Left cardiac atrium (tissue), 4 donors: ENCODE data around the gene PDE8A. TPM values are rescaled to one million over a fixed set of nuclear protein-coding genes. Genes with fewer than 3 reads are reported as not detected.
A peak's percentile ranks its signal among the peaks of the same experiment; 100 is the strongest.

Experiments
- ATAC-seq, 2 donors: fragments of 200-7000 bp; cut with Tn5 transposase; one replicate each; pipeline ENCODE4 v1.9.1; 2020; ENCODE audit warnings: mild to moderate bottlenecking in 2 of 2, moderate library complexity in 2 of 2
- DNase-seq: peaks from one replicate; pipeline ENCODE4 v3.0.0-alpha.2; 2020
- intact Hi-C, 2 donors: fragments of 100-400 bp; cut with DNase I; formaldehyde crosslinking; loops; one replicate each; pipeline versions ENCODE4 v1.14.1 to v1.15.1; 2022 to 2023
- total RNA-seq, 2 donors: library from RNA; stranded (reverse); fragmentation: NEBNext Ultra II Directional; extraction: Animal tissue kit (Norgen Biotek cat#: 25700); gene quantifications; one replicate each; pipeline ENCODE4 v1.2.1, GENCODE V29; 2021
- donor health status: DM: no; HTN: yes; CAD: no.
- donor health status: DM: no; HTN: yes; CAD: no; lungs with severe emphysema.
- donor health status: DM: yes; HTN: yes; CAD: no.
- donor health status: Dilated cardiomyopathy.

The PDE8A gene
- total RNA-seq, 2 donors from 2014 or later: 21.1 to 26.3 TPM

DNA sequence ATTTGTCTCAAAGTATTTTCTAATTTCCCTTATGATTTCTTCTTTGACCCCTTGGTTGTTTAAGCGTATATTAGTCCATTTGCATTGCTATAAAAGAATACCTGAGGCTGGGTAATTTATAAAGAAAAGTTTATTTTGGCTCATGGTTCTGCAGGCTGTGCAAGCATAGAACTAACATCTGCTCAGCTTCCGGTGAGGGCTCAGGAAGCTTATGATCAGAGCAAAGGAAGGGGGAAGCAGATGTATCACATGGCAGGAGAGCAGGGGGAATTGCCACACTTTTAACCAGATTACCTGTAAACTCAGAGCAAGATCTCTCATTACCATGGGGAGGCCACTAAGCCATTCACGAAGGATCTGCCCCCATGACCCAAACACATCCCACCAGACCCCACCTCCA, 148.2 kb downstream of the PDE8A start:
- DNase-seq (no peak), ATAC-seq (no peak)
- intact Hi-C loops: no loop called here

DNA sequence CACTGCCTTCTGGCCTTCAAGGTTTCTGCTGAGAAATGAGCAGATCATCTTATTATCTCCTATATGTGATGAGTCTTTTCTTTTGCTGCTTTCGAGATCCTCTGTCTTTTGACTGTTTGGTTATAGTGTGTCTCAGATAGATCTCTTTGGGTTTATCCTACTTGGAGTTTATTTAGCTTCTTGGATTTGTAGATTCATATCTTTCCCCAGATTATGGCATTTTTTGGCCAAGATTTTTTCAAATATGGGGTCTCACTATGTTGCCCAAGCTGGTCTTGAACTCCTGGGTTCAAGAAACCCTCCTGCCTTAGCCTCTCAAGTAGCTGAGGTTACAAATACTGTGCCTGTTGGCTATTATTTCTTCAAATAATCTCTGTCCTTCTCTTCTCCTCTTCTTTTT, 150.3 kb downstream of the PDE8A start:
- DNase-seq: no peak
- ATAC-seq: no peak
- intact Hi-C loops: no loop called here

- intact Hi-C loops: no loop called here
- DNase-seq (no peak), ATAC-seq (no peak)
Observed at GRCh38 chr15:85133709-85134108, 152.1 kb downstream of the PDE8A start.

DNA sequence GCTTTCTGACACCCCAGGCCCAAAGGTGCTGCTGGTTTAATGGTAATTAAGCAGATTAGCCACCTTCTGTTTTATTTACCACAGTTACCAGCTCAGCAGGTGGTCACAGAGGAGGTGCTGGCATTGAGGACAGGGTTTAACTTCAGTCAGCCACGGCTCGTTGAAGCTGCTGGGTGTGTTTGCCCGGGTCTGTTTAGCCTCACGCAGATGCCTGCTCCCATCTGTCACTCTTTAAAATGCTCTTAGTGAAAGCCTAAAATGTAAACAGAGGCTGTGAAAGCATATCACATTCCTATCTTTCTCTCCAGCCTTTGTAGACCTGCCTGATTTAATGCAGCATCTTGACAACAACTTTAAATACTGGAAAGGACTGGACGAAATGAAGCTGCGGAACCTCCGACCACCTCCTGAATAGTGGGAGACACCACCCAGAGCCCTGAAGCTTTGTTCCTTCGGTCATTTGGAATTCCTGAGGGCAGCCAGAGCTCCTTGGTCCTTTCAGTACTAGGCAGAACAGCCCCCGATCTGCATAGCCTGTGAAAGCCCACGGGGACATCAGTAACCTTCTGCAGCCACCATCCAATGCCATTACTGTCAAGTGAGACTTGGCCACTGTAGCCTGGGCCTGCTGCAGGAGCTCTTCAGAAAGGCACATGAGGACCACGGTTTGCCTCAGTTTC, 156.0 kb downstream of the PDE8A start:
- intact Hi-C loops: no loop called here
- no peak for DNase-seq
- no peak for ATAC-seq

DNA sequence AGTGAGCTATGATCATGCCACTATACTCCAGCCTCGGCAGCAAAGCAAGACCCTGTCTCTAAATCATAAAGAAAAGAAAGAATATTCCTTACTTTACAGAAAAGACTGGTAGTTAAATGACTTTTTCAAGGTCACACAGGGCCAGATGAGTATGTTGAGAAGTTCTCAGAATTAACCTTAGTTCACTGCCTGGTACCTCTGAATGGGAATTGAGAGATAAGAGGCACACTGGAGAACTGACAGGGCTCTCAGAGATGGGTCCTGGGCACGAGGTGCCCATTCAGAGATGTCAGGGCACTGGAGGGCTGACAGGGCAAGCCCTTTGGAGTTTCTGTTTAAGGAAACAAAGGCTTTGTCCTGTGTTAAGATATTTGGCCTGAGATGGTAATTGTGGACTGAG, 157.7 kb downstream of the PDE8A start:
- intact Hi-C loops: no loop called here
- DNase-seq (no peak), ATAC-seq (no peak)

DNA sequence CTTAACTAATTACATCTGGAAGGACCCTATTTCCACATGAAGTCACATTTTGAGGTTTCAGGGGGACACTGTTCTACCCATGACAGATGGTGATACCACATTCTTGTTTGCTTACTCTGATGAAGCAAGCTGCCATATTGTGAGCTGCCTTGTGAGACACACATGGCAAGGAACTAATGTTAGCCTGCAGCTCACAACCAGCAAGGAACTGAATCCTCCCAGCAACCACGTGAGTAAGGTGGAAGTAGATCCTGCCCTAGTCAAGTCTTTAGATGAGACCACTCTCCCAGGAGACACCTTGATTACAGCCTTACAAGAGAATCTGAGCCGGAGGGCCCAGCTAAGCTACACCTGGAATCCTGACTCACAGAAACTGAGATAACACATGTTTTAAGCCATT, 160.1 kb downstream of the PDE8A start:
- ATAC-seq (no peak), DNase-seq (no peak)
- intact Hi-C loops: no loop called here

DNA sequence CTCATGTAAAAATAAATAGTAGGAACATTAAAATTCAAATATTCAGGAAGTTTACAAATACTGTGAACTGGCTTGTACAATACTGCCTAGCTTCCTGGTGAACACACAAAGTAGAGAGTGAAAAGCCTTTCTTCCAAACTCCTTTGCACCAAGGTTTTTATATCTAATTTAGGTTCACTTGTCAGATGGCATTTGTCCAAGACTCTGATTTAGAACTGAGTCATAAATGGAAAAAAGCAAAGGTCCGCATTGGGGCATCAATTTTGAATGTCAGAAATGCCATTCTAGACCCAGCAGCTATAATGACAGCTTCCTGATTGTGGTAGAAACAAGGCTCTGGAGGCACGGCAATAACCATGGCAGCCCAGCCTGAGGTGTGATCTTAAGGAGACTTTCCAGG, 160.7 kb downstream of the PDE8A start:
- ATAC-seq (peak in 1 of 2 donors; percentile 35), DNase-seq (no peak)
- intact Hi-C loops: no loop called here

- ATAC-seq (no peak), DNase-seq (no peak)
- intact Hi-C loops: no loop called here
Observed at GRCh38 chr15:85149465-85150129, 167.9 kb downstream of the PDE8A start.

DNA sequence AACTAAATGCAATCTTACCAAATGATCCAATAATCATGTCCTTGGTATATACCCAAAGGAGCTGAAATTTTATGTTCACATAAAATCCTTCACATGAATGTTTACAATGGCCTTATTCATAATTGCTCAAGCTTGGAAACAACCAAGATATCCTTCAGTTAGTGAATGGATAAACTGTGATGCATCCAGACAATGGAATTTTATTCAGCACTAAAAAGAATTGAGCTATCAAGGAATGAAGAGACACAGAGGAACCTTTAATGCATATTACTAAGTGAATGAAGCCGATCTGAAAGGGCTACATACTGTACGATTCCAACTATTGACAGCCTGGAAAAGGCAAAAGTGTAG, 168.4 kb downstream of the PDE8A start:
- DNase-seq: no peak
- ATAC-seq: no peak
- intact Hi-C loops: no loop called here

- intact Hi-C loops: no loop called here
- DNase-seq: no peak
- no peak for ATAC-seq
Observed at GRCh38 chr15:85151145-85151544, 169.5 kb downstream of the PDE8A start.

- DNase-seq (no peak), ATAC-seq (no peak)
- intact Hi-C loops: no loop called here
Observed at GRCh38 chr15:85151861-85152260, 170.2 kb downstream of the PDE8A start.

- DNase-seq (no peak), ATAC-seq (no peak)
- intact Hi-C loops: no loop called here
Observed at GRCh38 chr15:85154061-85154460, 172.4 kb downstream of the PDE8A start.

GRCh38 chr15:85155360-85155759, 173.7 kb downstream of the PDE8A start:
- intact Hi-C loops: no loop called here
- ATAC-seq: no peak
- DNase-seq: no peak

DNA sequence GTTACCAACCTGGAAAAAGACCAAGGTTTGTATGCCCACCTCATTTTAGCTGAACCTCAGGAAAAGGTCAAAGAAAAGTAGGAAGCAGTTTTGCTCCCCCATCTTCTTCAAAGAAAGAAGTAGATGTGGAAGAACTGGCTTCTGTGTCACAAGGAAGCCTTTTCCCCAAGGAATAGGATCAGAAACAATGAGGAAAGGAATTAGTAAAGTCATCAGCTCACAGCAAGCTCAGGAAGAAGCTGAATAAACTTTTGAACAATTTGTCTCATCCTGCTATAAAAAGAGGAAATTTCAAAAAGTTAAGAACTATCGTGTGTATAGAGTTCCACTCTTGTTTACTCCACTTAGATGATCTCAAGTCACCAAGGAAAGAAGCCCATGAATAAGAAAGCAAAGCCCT, 174.2 kb downstream of the PDE8A start:
- DNase-seq: no peak
- intact Hi-C loops: no loop called here
- no peak for ATAC-seq

GRCh38 chr15:85157344-85157743, 175.7 kb downstream of the PDE8A start:
- DNase-seq (no peak), ATAC-seq (no peak)
- intact Hi-C loops: no loop called here

DNA sequence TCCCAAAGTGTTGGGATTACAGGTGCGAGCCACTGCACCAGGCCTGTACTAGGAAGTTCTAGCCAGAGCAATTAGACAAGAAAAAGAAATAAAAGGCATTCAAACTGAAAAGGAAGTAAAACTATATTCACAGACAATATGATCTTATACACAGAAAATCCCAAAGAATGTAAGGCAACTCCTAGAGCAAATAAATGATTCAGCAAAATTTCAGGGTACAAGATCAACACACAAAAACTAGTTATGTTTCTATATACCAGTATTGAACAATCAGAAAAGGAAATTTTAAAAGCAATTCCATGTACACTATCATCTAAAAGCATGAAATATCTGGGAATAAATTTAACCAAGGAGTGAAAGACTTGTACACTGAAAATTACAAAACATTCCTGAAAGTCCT, 180.6 kb downstream of the PDE8A start:
- no peak for ATAC-seq
- intact Hi-C loops: no loop called here

GRCh38 chr15:85164841-85165466, 183.3 kb downstream of the PDE8A start:
- DNase-seq (no peak), ATAC-seq (no peak)
- intact Hi-C loops: no loop called here

More for the DNA sequence above, 180.6 kb downstream of the PDE8A start:
- no peak for DNase-seq

DNA sequence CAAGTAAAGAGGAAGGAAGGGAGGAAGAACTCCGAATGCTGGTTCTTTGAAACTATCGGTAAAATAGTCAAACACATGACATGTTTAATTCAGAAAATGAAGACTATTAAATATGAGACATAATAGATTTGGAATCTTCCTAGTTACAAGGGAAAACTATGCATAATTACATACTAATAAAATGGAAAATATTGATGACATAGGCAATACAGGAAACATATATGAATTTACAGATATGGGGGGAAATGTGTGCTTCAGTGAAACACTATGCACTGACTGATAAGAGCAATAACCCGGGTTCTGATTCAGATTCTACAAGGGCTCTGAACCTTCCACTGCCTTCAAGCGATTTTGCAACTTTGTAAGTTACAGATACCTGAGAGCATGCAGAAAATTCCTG, 185.9 kb downstream of the PDE8A start:
- DNase-seq: no peak
- no peak for ATAC-seq
- intact Hi-C loops: no loop called here

GRCh38 chr15:85168642-85169173, 187.1 kb downstream of the PDE8A start:
- DNase-seq (no peak), ATAC-seq (peak in 1 of 2 donors; percentile 65)
- intact Hi-C loops: no loop called here

- DNase-seq: no peak
Observed at GRCh38 chr15:85171736-85172135, 190.1 kb downstream of the PDE8A start.

More at GRCh38 chr15:85171736-85172135, 190.1 kb downstream of the PDE8A start:
- ATAC-seq: no peak
- intact Hi-C loops: no loop called here
